Mesothelial cell of epicardium (in vitro differentiated cells): Measurements from ENCODE around the gene NAXD. TPM values are rescaled to one million over a fixed set of nuclear protein-coding genes. Genes with fewer than 3 reads are reported as not detected.

ENCODE experiments used
- DNase-seq, 2 experiments: peaks; one replicate each; pipeline ENCODE4 v3.0.0; 2021; ENCODE audit warnings: low spot score in 2 of 2; ENCODE audit not compliant: unreplicated experiment in 2 of 2
- H3K27ac Mint-ChIP-seq: 2 replicates; pipeline ENCODE4 v1.8.0; 2021; ENCODE audit warnings: mixed read lengths
- H3K27me3 Mint-ChIP-seq: 2 replicates; pipeline ENCODE4 v1.8.0; 2021; ENCODE audit warnings: low read depth, mixed read lengths
- H3K36me3 Mint-ChIP-seq: 2 replicates; pipeline ENCODE4 v1.8.0; 2021; ENCODE audit warnings: mixed read lengths
- H3K4me1 Mint-ChIP-seq: 2 replicates; pipeline ENCODE4 v1.8.0; 2021; ENCODE audit warnings: mixed read lengths
- H3K4me3 Mint-ChIP-seq: 2 replicates; pipeline ENCODE4 v1.8.0; 2021; ENCODE audit warnings: mild to moderate bottlenecking, moderate library complexity, mixed read lengths
- H3K9me3 Mint-ChIP-seq: 2 replicates; pipeline ENCODE4 v1.8.0; 2021; ENCODE audit warnings: mixed read lengths
- total RNA-seq: library from RNA; stranded (reverse); gene quantifications from 3 replicates; pipeline ENCODE4 v1.2.1, GENCODE V29; 2021
- TF ChIP-seq, protein P1 (sequence below): fragments of 200-600 bp; sonication (generic); IDR thresholded peaks from one replicate; pipeline ENCODE4 v1.5.0; 2021; ENCODE audit warnings: antibody characterized with exemption; ENCODE audit not compliant: unreplicated experiment

Gene NAXD
- total RNA-seq, 1 donor from 2014 or later: 40.8 TPM

DNA sequence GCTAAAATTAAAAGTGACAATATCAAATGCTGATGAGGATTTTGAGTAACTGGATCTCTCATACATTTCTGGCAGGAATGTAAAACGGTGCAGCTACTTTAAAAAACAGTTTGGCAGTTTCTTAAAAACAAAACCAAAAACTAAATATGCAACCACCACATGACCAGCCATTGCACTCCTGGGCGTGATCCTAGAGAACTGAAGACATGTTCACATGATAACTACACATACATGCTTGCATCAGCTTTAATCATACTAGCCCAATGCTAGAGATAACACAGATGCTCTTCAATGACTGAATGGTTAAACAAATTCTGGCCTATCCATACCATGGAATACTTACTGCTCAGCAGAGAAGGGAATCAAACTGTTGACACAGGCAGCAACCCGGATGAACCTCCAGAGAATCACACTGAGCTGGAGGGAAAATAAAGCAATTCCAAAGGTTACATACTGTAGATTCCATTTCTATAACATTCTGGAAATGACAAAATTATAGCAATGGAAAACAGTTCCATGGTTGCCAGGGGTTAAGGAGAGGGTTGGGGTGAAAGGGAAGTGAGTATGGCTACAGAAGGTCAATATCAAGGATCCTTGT lies 25.5 kb upstream of the NAXD start:
- no peak for DNase-seq
- H3K36me3 Mint-ChIP-seq: no peaks in the 10 kb centered on the region
- peaks cover 20% of the 10 kb centered on the region for H3K4me1 Mint-ChIP-seq
- H3K27ac Mint-ChIP-seq: no peak overlapping the region
- peaks cover 6% of the 10 kb centered on the region for H3K9me3 Mint-ChIP-seq
- no peaks in the 10 kb centered on the region for H3K27me3 Mint-ChIP-seq
- no peak overlapping the region for H3K4me3 Mint-ChIP-seq
- TF ChIP-seq, protein P1, sequence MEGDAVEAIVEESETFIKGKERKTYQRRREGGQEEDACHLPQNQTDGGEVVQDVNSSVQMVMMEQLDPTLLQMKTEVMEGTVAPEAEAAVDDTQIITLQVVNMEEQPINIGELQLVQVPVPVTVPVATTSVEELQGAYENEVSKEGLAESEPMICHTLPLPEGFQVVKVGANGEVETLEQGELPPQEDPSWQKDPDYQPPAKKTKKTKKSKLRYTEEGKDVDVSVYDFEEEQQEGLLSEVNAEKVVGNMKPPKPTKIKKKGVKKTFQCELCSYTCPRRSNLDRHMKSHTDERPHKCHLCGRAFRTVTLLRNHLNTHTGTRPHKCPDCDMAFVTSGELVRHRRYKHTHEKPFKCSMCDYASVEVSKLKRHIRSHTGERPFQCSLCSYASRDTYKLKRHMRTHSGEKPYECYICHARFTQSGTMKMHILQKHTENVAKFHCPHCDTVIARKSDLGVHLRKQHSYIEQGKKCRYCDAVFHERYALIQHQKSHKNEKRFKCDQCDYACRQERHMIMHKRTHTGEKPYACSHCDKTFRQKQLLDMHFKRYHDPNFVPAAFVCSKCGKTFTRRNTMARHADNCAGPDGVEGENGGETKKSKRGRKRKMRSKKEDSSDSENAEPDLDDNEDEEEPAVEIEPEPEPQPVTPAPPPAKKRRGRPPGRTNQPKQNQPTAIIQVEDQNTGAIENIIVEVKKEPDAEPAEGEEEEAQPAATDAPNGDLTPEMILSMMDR: no peak

GRCh38 chr13:110590577-110590976 lies 24.8 kb upstream of the NAXD start:
- Mint-ChIP-seq H3K4me3 (no peak overlapping the region), H3K27ac (no peak overlapping the region), H3K4me1 (peaks cover 20% of the 10 kb centered on the region), H3K9me3 (peaks cover 6% of the 10 kb centered on the region), H3K27me3 (no peaks in the 10 kb centered on the region), H3K36me3 (no peaks in the 10 kb centered on the region)
- TF ChIP-seq, protein P1: no peak
- DNase-seq: no peak

DNA sequence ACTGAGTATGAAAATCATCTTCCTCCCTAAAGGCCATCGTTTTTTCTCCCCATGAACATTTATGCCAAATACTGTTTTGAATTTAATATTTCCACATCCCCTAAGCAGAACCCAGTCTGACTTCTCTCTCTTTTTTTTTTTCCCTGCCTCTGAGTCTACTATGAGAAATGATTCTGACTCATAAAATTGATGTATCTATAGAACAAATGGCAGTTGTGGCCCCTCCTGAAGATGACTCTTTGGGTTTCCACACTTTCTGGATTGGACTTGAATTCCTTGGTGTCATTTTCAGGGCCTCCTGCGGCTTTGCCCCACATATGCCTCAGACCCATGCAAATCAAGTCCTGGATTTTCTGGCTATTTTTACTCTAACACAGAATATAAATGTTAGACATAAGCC lies 22.7 kb upstream of the NAXD start:
- TF ChIP-seq, protein P1: no peak
- Mint-ChIP-seq H3K9me3 (peaks cover 6% of the 10 kb centered on the region), H3K4me3 (no peak overlapping the region), H3K27me3 (no peaks in the 10 kb centered on the region), H3K27ac (no peak overlapping the region), H3K4me1 (peaks cover 30% of the 10 kb centered on the region), H3K36me3 (no peaks in the 10 kb centered on the region)
- no peak for DNase-seq

DNA sequence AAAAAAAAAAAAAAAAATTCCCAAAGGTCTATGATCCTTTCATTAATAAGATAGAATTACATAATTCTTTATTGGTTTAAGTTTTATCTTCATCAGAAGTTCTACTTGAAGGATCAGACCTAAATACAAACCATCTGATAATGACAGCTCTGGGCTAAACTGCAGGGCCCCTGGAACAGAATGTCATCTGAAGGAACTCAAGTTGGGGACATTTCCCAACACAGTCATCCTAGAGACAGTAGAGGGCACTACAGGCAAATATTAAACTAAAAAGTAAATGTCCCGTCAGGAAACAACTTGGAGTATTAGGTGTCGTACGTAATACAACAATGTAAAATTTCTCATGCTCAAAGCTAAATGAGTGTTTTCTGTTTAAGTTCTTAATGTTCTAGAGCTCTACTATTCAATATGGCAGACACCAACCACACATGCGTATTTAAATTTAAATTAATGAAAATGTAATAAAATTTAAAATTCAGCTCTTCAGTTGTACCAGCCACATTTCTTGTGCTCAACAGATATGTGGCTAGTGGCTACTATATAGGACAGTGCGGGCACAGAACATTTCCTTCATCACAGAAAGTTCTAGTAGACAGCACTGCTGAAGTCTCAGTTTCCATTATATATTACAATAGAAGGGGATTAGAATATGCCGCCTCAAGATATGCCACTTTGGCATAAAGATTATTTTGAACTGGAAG lies 21.8 kb upstream of the NAXD start:
- no peaks in the 10 kb centered on the region for H3K9me3 Mint-ChIP-seq
- H3K27me3 Mint-ChIP-seq: no peaks in the 10 kb centered on the region
- no peaks in the 10 kb centered on the region for H3K36me3 Mint-ChIP-seq
- H3K27ac Mint-ChIP-seq: no peak overlapping the region
- no peak for DNase-seq
- no peak overlapping the region for H3K4me3 Mint-ChIP-seq
- TF ChIP-seq, protein P1: peak; percentile 34
- H3K4me1 Mint-ChIP-seq: peaks cover 32% of the 10 kb centered on the region

- H3K9me3 Mint-ChIP-seq: no peaks in the 10 kb centered on the region
- H3K4me1 Mint-ChIP-seq: peaks cover 25% of the 10 kb centered on the region
- TF ChIP-seq, protein P1: no peak
- no peaks in the 10 kb centered on the region for H3K27me3 Mint-ChIP-seq
- peak overlapping the region; percentile 1 for H3K4me3 Mint-ChIP-seq
- DNase-seq: no peak
- H3K27ac Mint-ChIP-seq: peak overlapping the region; percentile 86
- no peaks in the 10 kb centered on the region for H3K36me3 Mint-ChIP-seq
Measured at GRCh38 chr13:110597041-110597689, 18.2 kb upstream of the NAXD start.
